GM19467 (cell line): ENCODE data around the gene SLC15A3.

Experiments used
- ATAC-seq: cut with Tn5 transposase; IDR thresholded peaks from one replicate; pipeline ENCODE4 v1.9.1; 2021; ENCODE audit warnings: mild to moderate bottlenecking, moderate library complexity; ENCODE audit not compliant: unreplicated experiment

The SLC15A3 gene

DNA sequence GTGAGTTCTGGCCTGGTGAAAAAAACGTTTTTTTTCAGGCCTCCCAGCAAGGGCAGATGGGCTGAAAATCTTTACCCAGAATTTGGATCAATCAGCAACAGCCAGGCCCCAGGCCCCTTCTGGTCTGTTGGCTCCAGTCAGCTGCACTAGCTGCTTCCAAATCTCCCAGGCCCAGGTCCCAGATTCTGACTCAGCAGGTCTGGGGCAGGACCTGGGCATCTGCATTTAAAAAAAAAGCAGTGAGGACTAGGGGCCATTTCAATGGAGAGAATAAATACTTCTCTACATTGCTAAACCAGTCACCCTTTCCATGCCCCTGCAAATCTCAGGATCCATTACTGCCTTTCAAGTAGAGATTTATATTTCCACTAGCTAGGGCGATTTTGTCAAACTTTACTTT is 4.3 kb downstream of the SLC15A3 start:
- ATAC-seq = no peak

DNA sequence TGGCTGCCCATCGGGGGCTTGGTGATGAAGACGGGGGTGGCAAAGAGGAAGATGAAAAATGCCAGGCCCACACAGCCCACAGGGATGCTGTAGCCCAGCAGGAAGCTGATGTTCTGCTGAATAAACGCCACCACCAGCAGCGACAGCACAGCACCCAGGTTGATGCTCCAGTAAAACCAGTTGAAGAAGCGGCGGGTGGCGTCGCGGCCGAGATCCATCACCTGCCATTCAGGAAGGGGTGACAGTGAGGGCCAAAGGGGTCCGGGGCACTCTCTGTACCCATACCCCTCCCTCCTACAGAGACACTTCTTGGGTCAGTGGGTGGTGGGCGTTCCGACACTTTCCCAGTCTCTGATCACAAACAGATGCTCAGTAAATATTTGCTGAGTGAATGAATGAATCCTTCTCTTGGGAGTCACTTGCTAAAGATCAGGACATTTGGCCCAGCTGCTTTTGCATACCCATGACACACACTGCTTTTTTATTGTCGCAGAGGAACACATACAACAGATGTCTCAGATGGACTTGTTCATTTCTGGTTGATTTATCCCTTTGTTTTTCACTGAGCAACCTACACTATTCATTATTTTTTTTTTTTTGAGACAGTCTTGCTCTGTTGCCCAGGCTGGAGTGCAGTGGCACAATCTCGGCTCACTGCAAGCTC is 5.2 kb downstream of the SLC15A3 start:
- no peak for ATAC-seq

DNA sequence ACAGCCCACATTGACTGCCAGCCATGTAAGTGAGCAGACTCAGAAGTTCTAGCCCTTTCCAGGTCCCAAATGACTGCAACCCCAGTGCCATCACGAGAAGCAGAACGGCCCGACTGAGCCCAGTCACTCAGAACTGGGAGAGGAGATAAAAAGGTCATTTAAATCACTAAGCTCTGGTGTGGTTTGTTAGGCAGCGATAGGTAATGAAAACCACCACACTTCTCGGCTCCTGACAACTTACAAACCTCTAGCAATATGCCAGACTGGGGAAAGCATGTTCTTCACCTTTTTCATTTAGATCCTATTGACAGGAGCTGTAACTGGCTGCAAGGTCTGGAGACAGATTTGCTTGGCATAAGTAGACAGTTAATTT is 6.7 kb downstream of the SLC15A3 start:
- no peak for ATAC-seq

DNA sequence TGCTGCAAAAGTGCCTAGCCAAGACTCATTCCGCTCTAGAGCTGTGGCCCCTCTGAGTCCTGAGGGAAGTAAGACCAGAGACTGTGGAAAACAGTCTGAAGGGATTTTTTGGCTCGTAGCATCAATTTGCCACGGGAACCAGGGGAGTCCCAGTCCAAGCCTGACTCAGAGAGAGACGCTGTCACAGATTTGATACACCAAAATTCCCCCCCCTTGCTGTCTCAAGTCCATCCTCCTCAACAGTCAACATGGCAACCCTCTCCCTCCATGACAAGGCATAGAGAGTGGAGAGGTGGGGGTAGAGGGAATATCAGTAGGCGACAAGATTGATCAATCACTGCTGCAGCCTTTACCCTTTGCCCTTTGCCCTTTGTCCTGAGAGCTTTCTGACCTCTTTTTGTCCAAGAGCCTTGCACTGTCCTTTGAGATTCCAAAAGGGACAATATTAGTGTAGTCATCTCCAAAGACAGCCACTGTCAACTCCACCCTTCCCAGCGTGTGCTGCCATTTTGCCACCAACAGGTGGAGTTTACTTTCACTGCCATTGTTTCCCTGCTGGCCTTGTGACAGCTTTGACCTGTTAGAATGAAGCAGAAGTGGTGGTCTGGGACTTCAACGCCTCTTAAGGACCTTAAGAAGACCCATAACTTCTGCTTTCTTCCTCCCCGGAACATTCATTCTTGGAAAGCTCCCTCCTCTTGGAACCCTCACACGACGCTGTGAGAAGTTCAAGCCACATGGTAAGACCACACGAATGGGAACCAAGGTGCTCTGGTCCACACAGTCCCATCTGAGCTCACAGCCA is 7.3 kb downstream of the SLC15A3 start:
- no peak for ATAC-seq

DNA sequence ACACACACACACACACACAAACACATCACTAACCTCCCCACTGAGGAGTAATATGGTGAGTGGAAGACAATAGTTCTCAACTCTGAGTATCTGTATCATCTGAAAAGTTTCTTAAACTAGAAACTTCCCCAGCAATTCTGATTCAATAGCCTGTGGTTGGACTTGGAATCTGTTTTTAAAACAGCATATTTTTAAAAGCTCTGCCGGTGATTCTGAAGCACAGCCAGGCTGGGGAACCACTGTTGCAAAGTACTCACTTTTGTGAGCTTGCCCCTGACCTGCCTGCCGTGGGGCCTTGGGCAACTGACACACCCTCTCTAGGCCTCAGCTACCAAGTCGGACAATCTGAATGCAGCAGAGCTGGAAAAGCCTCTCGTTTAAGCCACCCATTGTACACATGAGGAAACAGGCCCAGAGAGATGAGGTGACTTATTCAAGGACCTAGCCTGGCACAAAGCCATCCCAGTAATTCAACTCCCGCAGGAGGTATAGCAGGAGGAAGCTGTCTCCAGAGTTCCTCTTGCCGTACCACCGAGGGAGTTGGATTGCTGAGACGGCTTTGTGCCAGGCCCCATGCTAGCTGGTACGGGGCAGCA is 8.9 kb downstream of the SLC15A3 start:
- no peak for ATAC-seq

DNA sequence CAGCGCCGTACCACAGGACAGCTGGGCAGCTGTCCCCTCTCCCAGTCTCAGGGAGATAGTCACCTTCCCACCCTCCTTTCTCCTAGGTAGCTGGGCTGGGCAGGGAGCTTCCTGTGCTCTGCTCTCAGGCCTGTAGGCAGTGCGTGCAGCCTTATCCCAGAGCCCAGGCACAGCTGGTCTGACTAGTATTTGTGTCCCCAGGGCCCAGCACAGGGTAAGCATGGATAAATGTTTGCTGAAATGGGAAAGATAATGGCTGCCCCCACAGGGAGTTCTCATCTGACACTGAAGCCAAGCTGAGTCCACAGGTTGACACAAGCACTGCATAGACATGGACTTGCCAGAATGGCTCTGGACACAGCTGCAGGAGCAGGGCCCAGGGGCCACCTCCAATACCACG is 9.8 kb downstream of the SLC15A3 start:
- ATAC-seq = no peak

DNA sequence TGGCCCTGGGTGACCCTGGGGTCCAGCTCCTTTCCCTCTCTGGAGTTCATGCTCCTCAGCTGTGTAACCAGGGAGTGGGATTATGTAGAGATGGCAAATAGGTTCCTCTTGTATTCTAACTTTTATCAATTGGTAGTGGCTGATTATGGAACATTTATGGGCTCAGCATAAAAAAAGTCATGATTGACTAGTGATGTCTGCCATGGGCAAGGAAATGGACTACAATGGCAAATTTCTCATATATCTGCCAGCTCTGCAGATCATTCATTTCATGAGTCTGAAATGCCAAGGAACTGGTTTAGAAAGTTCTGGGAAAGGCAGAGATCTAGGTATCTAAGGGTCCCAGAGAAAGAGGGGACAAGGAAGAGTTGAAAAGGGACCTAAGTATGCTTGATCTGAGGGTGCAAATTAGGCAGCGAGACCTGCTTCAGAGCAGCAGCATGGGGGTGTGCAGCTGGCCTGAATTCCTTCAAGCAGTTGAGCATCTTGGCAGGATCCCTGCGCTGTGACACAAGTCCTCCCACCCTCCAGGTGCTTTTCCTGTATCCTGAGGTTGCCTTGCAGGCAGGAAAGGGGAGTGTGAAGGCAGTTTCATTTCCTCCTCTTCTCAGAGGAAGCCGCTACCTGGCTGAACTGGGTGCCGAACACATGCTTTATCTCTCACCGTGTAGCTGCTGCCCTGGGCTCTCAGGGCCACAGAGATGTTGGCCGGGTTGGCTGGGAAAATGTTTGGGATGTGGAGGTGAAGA is 10.4 kb downstream of the SLC15A3 start:
- ATAC-seq = no peak

DNA sequence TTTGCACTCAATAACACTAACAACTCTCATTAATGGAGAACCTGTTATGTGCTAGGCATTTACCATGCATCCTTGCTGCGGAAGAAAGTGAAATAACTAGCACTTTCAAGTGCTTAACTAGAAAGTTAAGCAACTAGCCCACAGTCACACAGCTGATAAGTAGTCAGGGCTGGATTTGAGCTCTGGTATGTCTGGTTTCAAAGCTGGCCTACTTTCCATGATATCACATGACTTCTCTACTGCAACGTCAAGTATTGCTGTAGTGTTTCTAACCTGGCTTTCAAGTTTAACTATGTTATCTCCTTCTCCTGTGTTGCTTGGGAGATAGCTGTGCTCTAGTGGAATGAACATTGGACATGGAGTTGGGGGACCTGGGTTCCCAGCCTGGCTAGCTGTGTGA is 12.1 kb downstream of the SLC15A3 start:
- no peak for ATAC-seq

DNA sequence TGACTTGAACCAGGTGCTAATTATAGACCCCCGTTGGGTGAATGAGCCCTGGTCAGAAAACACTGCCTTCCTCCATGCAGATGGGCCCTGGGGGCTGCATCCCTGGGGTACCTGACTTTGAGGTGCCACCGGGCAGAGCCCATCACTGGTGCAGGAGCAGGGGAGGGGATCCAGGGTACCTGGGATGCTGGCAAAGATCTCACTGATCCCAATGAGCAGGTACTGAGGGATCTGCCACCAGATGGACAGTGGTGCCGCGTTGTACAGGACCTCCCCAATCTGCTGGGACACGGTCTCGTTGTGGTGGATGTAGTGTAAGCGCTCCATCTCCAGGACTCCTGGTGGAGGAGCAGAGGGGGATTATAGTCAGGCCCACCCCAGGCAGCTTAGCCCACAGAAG is 12.7 kb downstream of the SLC15A3 start:
- no peak for ATAC-seq

DNA sequence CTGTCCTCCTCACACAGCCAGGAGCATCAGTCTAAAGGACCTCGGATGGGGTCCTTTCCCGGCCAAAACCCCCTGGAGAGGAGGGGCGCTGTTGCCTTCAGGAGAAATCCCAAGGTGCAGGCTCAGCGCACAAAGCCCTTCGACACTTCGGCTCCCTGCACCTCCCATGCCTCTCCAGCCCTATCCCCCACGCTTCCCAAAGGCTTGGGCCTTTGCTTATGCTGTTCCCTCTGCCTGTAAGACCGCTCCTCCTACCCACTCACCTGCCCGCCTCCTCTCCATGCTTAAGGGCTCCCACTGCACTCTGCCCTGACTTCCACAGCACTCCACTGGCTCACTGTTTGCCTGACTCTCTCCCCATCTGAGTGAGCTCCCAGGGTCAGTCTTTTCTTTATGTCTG is 13.5 kb downstream of the SLC15A3 start:
- ATAC-seq = no peak

DNA sequence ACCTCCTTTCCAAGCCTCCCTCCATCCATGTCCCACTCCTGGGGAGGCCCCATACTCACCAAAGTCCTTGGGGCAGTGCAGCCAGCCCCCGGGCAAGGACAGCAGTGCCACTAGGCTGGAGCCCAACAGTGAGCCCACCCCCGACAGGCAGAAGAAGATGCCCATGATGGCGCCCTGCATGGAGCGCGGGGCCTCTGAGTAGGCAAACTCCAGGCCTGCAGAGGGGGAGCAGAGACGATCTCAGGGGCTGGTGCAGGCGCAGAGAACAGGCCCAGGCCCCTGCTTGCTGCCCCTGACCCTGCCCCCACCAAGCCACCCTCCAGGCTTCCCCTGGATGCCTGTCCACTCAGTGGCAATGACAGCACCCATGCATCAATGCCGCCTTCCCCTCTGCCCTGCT is 14.2 kb downstream of the SLC15A3 start:
- ATAC-seq = no peak

DNA sequence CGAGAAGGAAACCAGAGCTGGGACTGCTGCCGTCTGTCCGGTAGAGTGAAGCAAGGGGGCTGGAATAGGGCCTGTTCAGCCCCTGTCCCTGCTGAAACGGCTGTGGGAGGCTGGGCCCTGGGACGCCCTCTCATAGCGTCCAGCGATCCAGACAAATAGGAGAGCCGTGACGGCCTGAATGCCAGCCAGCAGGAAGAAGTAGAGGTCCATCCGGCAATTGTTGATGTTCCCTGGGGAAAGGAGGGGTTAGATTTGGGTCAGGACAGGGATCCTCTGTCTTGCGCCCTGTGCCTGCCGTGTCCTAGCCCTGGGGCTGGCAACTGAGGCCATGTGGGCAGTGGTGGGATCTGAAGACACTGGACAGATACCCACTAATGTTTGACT is 14.8 kb downstream of the SLC15A3 start:
- ATAC-seq = no peak

DNA sequence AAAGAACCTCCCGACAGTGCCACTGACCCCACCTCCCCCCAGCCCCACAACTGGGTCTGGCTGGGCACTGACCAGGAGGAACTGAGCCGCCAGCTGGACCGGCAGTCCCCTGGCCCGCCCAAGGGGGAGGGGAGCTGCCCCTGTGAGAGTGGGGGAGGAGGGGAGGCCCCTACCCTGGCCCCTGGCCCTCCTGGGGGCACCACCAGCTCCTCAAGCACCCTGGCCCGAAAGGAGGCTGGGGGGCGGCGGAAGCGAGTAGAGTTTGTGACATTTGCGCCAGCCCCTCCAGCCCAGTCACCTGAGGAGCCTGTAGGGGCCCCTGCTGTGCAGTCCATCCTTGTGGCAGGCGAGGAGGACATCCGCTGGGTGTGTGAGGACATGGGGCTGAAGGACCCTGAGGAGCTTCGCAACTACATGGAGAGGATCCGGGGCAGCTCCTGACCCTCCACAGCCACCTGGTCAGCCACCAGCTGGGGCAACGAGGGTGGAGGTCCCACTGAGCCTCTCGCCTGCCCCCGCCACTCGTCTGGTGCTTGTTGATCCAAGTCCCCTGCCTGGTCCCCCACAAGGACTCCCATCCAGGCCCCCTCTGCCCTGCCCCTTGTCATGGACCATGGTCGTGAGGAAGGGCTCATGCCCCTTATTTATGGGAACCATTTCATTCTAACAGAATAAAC is 15.4 kb downstream of the SLC15A3 start:
- no peak for ATAC-seq

DNA sequence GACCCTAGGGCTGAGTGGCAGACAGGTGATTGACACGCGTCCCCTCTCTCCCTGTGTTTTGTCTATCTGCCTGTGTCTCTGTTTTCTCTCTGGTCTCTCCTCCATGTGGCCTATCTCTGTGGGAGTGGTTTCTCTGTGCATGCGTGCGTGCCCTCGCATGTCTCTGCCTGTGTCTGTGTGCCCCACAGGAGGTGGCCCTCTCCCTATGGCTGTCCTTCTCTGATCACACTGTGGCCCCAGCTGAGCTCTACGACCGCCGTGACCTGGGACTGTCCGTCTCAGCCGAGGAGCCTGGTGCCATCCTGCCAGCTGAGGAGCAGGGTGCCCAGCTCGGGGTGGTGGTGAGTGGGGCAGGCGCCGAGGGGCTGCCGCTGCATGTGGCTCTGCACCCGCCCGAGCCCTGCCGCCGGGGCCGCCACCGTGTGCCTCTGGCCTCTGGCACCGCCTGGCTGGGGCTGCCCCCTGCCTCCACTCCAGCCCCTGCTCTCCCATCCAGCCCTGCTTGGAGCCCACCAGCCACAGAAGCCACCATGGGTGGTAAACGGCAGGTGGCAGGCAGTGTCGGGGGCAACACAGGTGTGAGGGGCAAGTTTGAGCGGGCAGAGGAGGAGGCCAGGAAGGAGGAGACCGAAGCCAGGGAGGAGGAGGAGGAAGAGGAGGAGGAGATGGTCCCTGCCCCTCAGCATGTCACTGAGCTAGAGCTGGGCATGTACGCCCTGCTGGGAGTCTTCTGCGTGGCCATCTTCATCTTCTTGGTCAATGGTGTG is 16.1 kb downstream of the SLC15A3 start:
- ATAC-seq = no peak

DNA sequence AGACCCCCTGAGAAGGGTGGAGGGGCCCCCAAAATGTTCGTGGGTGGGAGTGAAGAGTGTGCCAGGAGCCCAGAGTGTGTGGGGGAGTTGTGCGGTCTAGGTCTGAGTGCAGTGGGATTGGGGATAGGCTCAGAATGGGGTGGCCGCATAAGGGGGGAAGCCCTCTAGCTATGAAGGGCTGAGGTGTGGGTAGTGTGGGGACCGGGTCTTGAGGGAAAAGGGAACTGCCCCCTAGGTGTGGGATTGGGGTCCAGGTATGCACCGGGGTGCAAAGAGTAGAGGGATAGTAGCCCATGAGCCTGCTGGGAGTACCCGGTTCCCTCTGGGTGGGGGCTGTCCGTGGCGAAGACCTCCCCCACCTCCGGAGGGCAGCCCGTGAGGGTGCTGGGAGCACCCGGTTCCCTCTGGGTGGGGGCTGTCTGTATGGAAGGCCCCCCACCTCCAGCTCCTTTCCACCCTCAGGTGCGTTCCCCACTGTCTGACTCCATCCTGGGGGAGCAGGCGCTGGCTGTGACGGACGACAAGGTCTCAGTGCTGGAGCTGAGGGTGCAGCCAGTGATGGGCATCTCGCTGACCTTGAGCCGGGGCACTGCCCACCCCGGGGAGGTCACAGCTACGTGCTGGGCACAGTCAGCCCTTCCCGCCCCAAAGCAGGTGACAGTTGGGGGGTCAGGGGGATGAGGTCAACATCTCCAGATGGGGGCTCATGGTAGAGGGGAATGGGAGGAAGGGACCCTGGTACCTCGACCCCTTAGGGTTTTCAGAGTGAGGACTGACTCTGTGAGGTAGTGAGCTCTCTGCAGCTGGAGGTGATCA is 17.0 kb downstream of the SLC15A3 start:
- ATAC-seq = no peak

DNA sequence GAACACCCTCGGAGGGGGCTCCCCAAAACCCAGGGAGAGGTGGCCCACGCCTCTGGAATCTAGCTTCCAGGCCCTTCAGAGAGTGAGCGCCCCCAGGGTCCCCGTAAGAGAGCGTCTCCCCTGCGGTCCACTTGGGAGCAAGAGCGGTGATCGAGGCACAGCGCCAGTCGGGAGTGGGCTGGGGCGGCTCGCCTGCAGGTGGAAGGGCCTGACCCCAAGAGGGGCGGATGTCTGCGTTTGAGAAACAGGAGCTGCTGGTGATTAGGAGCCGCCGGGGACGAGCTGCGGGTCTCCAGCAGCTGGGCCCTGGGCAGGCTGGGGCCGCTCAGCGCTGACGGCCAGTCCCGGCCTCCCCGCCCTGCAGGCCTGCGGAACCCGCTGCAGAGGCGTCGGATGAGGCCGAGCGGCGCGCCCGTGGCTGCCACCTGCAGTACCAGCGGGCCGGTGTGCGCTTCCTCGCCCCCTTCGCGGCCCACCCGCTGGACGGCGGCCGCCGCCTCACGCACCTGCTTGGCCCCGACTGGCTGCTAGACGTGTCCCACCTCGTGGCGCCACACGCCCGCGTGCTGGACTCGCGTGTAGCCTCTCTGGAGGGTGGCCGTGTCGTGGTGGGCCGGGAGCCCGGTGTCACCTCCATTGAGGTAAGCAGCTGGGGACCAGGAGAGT is 17.7 kb downstream of the SLC15A3 start:
- no peak for ATAC-seq

DNA sequence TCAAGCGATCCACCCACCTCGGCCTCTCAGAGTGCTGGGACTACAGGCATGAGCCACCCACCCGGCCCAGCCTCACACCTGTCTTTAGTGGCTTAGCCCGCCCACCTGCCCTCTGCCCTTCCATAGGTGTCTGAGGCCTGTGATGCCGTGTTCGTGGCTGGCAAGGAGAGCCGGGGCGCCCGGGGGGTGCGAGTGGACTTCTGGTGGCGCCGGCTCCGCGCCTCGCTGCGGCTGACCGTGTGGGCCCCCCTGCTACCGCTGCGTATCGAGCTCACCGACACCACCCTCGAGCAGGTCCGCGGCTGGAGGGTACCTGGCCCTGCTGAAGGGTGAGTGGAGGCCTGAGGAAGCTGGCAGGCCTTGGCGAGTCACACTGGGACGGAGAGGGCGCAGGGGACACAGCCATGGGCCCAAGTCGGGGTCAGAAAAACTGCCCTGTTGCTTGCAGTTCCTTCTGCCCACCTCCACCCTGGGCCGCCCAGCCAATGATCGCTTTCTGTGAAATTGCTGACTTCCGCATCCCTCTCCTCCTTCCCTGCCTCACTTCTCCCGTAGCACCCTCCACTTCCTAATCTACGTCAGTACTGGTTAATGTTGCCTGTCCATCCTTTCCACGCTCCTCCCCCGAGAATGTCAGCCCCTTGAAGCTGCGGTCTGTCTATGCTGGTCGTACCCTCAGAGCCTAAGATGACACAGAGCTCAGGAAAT is 18.4 kb downstream of the SLC15A3 start:
- no peak for ATAC-seq

DNA sequence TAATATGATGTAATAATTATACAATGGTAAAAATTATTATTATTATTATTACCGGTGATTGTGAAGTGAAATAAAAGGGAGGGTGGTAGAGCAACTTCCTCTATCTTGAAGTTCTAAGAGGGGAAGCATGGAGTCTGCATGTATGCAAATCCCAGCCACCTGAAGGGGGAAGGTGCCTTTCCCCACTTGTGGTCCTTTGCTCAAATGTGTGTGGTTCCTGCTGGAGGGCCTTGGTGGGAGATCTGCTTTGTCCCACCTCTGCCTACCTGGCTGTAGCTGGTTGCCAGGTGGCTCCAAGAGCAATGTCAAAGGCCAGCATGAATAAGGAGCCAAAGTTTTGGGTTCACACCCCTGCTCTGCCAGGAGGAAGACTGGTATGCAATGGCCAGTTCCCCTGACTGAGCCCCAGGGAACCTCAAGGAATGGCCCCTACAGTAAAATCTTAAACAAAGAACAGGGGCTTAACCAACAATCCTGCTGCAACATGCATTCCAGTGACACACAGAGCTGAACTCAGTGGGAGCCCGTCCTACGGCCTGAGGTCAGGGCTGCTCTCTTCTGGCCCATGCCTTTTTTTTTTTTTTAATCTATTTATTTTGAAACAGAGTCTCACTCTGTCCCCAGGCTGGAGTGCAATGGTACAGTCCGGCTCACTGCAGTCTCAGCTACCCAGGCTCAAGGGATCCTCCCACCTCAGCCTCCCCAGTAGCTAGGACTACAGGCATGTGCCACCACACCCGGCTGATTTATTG is 19.2 kb downstream of the SLC15A3 start:
- ATAC-seq = no peak
